ENCODE measurements around the gene DCDC2C.
A peak's percentile ranks its signal among the peaks of the same experiment; 100 is the strongest.
"Not testable (repeated sequence)": the region's sequence is repeated elsewhere in the genome, so short reads cannot be mapped to it uniquely, and the experiment has no call there.

DCDC2C gene

GRCh38 chr2:3778851-3779495 lies 75.6 kb downstream of the DCDC2C start:
- DNase-seq = no peak

GRCh38 chr2:3779496-3780049 lies 76.2 kb downstream of the DCDC2C start:
- no peak for DNase-seq

GRCh38 chr2:3780477-3781402 lies 77.4 kb downstream of the DCDC2C start:
- peak in 1 of 2 donors; percentile 9 for DNase-seq

- no peak for DNase-seq
Observed at GRCh38 chr2:3784731-3785130, 81.4 kb downstream of the DCDC2C start.

- no peak for DNase-seq
Observed at GRCh38 chr2:3785220-3785889, 82.0 kb downstream of the DCDC2C start.

GRCh38 chr2:3785890-3786273 lies 82.5 kb downstream of the DCDC2C start:
- DNase-seq = no peak

- DNase-seq = no peak
Observed at GRCh38 chr2:3787768-3788167, 84.4 kb downstream of the DCDC2C start.

GRCh38 chr2:3789256-3789655 lies 85.9 kb downstream of the DCDC2C start:
- DNase-seq = no peak

GRCh38 chr2:3793249-3793648 lies 89.9 kb downstream of the DCDC2C start:
- no peak for DNase-seq

- no peak for DNase-seq
Observed at GRCh38 chr2:3801506-3801905, 98.1 kb downstream of the DCDC2C start.

GRCh38 chr2:3805201-3805939 lies 102.0 kb downstream of the DCDC2C start:
- no peak for DNase-seq

GRCh38 chr2:3806168-3806567 lies 102.8 kb downstream of the DCDC2C start:
- DNase-seq = no peak

- DNase-seq = no peak
Observed at GRCh38 chr2:3806730-3807129, 103.4 kb downstream of the DCDC2C start.

GRCh38 chr2:3807853-3808252 lies 104.5 kb downstream of the DCDC2C start:
- no peak for DNase-seq

- no peak for DNase-seq
Observed at GRCh38 chr2:3814706-3815245, 111.4 kb downstream of the DCDC2C start.

- DNase-seq = not testable (repeated sequence)
Observed at GRCh38 chr2:3817144-3817543, 113.8 kb downstream of the DCDC2C start.

GRCh38 chr2:3823748-3824147 lies 120.4 kb downstream of the DCDC2C start:
- DNase-seq = no peak

- DNase-seq = no peak
Observed at GRCh38 chr2:3827673-3828575, 124.5 kb downstream of the DCDC2C start.

- DNase-seq = no peak
Observed at GRCh38 chr2:3830796-3831195, 127.4 kb downstream of the DCDC2C start.

GRCh38 chr2:3837086-3837485 lies 133.7 kb downstream of the DCDC2C start:
- no peak for DNase-seq

- DNase-seq = no peak
Observed at GRCh38 chr2:3838348-3838747, 135.0 kb downstream of the DCDC2C start.

Data from hippocampal formation (tissue), 2 donors.